ENCODE data around the gene PPP1CC.

PPP1CC gene

GRCh38 chr12:110742718-110743570 lies at the start of gene PPP1CC:
PPP1CC (minus strand) TSS chr12:110742891; CDS start chr12:110742707, 184 bp downstream.
- in situ Hi-C loops (cut with MboI; ENCODE audit: low pct_unique_long_range_greater_than_20kb, low sequenced_read_pairs, unreplicated experiment): no loop called here
- TF ChIP-seq CTCF (IDR thresholded peaks at IDR 0.05; ENCODE audit: extremely low read depth, insufficient read depth, missing control alignments): no peak
- DNase-seq (ENCODE audit: low spot score): peak; percentile 96

GRCh38 chr12:110791589-110791988 lies 48.9 kb upstream of the PPP1CC start:
- TF ChIP-seq CTCF (IDR thresholded peaks at IDR 0.05; ENCODE audit: extremely low read depth, insufficient read depth, missing control alignments): no peak
- no peak for DNase-seq (ENCODE audit: low spot score)
- in situ Hi-C loops (cut with MboI; ENCODE audit: low pct_unique_long_range_greater_than_20kb, low sequenced_read_pairs, unreplicated experiment): no loop called here

GRCh38 chr12:110790301-110790700 lies 47.6 kb upstream of the PPP1CC start:
- in situ Hi-C loops (cut with MboI; ENCODE audit: low pct_unique_long_range_greater_than_20kb, low sequenced_read_pairs, unreplicated experiment): no loop called here
- DNase-seq (ENCODE audit: low spot score): no peak

GRCh38 chr12:110786012-110786411 lies 43.3 kb upstream of the PPP1CC start:
- in situ Hi-C loops (cut with MboI; ENCODE audit: low pct_unique_long_range_greater_than_20kb, low sequenced_read_pairs, unreplicated experiment): no loop called here
- DNase-seq (ENCODE audit: low spot score): no peak
- no peak for TF ChIP-seq CTCF (IDR thresholded peaks at IDR 0.05; ENCODE audit: extremely low read depth, insufficient read depth, missing control alignments)

More at GRCh38 chr12:110790301-110790700, 47.6 kb upstream of the PPP1CC start:
- TF ChIP-seq CTCF (IDR thresholded peaks at IDR 0.05; ENCODE audit: extremely low read depth, insufficient read depth, missing control alignments): no peak

- no peak for DNase-seq (ENCODE audit: low spot score)
- in situ Hi-C loops (cut with MboI; ENCODE audit: low pct_unique_long_range_greater_than_20kb, low sequenced_read_pairs, unreplicated experiment): no loop called here
- no peak for TF ChIP-seq CTCF (IDR thresholded peaks at IDR 0.05; ENCODE audit: extremely low read depth, insufficient read depth, missing control alignments)
Measured at GRCh38 chr12:110785240-110785639, 42.5 kb upstream of the PPP1CC start.

- TF ChIP-seq CTCF (IDR thresholded peaks at IDR 0.05; ENCODE audit: extremely low read depth, insufficient read depth, missing control alignments): no peak
- in situ Hi-C loops (cut with MboI; ENCODE audit: low pct_unique_long_range_greater_than_20kb, low sequenced_read_pairs, unreplicated experiment): no loop called here
- no peak for DNase-seq (ENCODE audit: low spot score)
Measured at GRCh38 chr12:110782922-110783321, 40.2 kb upstream of the PPP1CC start.

Data from GM13977 (cell line).